NCI-H146 treated with DMSO at 0.1 percent for 48 hours (cell line): Measurements from ENCODE around the gene MTOR.

Experiments
- DNase-seq: peaks from one replicate; lab custom pipeline; 2025; ENCODE audit not compliant: unreplicated experiment; lab: John Stamatoyannopoulos, UW

The MTOR gene

GRCh38 chr1:11227106-11228077 is 35.0 kb downstream of the MTOR start:
- no peak for DNase-seq

- DNase-seq = no peak
Measured at GRCh38 chr1:11216074-11216473, 46.3 kb downstream of the MTOR start.

GRCh38 chr1:11215381-11216005 is 46.9 kb downstream of the MTOR start:
- no peak for DNase-seq

GRCh38 chr1:11214698-11215380 is 47.5 kb downstream of the MTOR start:
- DNase-seq = no peak

GRCh38 chr1:11211925-11212587 is 50.3 kb downstream of the MTOR start:
- no peak for DNase-seq

GRCh38 chr1:11211461-11211860 is 50.9 kb downstream of the MTOR start:
- DNase-seq = no peak

- no peak for DNase-seq
Measured at GRCh38 chr1:11207898-11208611, 54.3 kb downstream of the MTOR start.

- DNase-seq = no peak
Measured at GRCh38 chr1:11204396-11205190, 57.8 kb downstream of the MTOR start.

GRCh38 chr1:11198851-11199594 is 63.3 kb downstream of the MTOR start:
- peak; percentile 84 for DNase-seq

GRCh38 chr1:11198257-11198656 is 64.1 kb downstream of the MTOR start:
- peak; percentile 34 for DNase-seq

GRCh38 chr1:11197359-11197758 is 65.0 kb downstream of the MTOR start:
- DNase-seq = no peak

GRCh38 chr1:11196945-11197344 is 65.4 kb downstream of the MTOR start:
- no peak for DNase-seq

GRCh38 chr1:11194407-11195176 is 67.8 kb downstream of the MTOR start:
- no peak for DNase-seq

- DNase-seq = no peak
Measured at GRCh38 chr1:11193376-11193775, 69.0 kb downstream of the MTOR start.

- no peak for DNase-seq
Measured at GRCh38 chr1:11188858-11189451, 73.4 kb downstream of the MTOR start, which contains the start of gene ANGPTL7. Gene ANGPTL7, plus strand, starts transcription at chr1:11189355. Its CDS starts 225 bp downstream, at chr1:11189580.

GRCh38 chr1:11188381-11188780 is 74.0 kb downstream of the MTOR start:
- DNase-seq = no peak

- DNase-seq = no peak
Measured at GRCh38 chr1:11187931-11188330, 74.4 kb downstream of the MTOR start.

GRCh38 chr1:11187494-11187893 is 74.9 kb downstream of the MTOR start:
- DNase-seq = no peak
